ENCODE results near the gene PLCXD1. TPM values are rescaled to one million over a fixed set of nuclear protein-coding genes. Genes with fewer than 3 reads are reported as not detected.

Gene PLCXD1
- polyA plus RNA-seq, 3 donors: 15.8 to 22.4 (median 17.9) TPM

DNA sequence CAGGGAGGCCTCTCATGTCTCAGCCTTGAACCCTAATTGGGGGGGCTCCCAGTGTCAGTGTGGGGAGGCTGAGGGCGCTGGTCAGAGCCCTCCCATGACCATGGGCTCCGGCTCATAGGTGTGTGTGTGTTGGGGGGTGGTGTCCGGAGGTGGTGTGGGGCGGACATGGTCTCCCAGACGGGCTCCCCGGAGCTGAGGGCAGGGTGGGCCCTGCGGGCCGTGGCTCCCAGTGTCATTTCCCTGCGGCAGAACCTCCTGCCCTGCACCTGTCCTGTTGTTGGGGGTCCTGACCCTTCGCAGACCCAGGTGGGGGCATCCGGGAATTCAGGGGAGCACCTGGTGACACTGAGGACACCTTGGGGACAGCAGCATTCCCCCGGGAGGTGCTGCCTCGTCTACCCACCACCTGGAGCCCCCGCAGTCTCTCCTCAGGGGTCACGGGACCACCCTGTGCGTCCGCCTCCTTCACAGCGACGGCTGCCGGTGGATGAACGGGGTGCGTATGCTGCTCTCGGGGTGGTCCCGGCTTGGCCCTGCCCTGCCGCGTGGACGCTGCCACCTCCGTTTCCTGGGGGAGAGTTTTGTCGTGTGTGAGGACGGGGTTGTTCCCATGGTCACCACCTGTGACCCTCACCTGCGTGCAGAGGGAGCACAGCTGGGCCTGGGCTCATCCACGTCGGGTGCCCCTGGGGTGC lies 51.9 kb downstream of the PLCXD1 start:
- DNase-seq (ENCODE audit: low read depth in 3 of 3, low spot score in 2 of 3): no peak

- no peak for DNase-seq (ENCODE audit: low read depth in 3 of 3, low spot score in 2 of 3)
These were observed 52.6 kb downstream of the PLCXD1 start for GRCh38 chrX:333611-334311.

DNA sequence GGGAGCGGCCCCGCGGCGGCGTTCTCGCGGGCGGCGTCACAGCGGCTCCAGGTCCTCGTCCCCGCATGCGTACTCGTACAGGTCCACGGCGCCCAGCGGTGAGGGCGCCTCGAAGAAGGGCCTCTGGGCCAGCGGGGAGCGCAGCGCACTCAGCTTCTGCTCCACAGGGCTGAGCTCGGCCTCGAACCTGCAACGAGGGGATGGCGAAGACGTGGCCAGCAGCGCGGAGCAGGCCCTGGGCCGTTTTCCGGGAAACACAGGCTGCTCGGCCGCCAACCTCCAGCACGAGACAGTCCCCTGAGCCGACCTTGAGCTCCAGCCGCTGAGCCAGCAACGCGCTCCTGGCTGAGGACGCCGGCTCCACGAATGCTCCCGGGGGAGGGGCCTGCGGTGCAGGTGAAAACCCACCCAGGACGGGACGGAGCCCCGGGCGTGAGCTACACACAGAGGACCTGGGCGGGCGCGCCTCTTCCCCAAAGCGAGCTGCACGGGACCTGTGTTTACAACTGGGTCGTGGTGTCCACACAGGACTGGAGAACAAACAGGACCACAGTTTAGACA lies 53.2 kb downstream of the PLCXD1 start:
- DNase-seq (ENCODE audit: low read depth in 3 of 3, low spot score in 2 of 3): no peak

- DNase-seq (ENCODE audit: low read depth in 3 of 3, low spot score in 2 of 3): no peak
These were observed 54.0 kb downstream of the PLCXD1 start for GRCh38 chrX:334971-335757.

- DNase-seq (ENCODE audit: low read depth in 3 of 3, low spot score in 2 of 3): no peak
These were observed 54.6 kb downstream of the PLCXD1 start for GRCh38 chrX:335758-336155.

- no peak for DNase-seq (ENCODE audit: low read depth in 3 of 3, low spot score in 2 of 3)
These were observed 55.0 kb downstream of the PLCXD1 start for GRCh38 chrX:336227-336626.

DNA sequence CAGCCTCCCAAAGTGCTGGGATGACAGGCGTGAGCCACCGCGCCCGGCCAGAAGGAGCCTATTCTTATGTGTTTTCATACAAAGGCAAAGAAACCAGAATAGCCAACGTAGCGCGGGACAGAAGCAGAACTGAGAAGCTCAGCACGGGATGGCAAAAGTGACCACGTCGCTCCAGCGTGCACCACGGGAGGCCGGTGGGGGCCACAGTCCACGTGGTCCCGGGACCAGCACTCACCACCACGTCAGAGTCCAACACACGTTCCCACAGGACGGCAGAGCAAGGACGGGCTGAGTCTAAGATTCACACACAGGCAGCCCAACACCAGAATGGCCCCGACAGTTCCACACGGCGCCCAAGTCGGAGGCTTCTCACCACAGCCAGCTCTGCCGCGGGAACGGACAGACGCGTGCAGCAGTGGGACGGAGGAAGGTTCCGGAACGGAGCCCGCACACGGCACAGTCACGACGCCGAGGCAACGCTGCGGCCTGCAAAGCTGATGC lies 56.2 kb downstream of the PLCXD1 start:
- DNase-seq (ENCODE audit: low read depth in 3 of 3, low spot score in 2 of 3): no peak

GRCh38 chrX:338281-338835 lies 57.2 kb downstream of the PLCXD1 start:
- no peak for DNase-seq (ENCODE audit: low read depth in 3 of 3, low spot score in 2 of 3)

- no peak for DNase-seq (ENCODE audit: low read depth in 3 of 3, low spot score in 2 of 3)
These were observed 57.7 kb downstream of the PLCXD1 start for GRCh38 chrX:338836-339400.

GRCh38 chrX:340121-340520 lies 58.9 kb downstream of the PLCXD1 start:
- DNase-seq (ENCODE audit: low read depth in 3 of 3, low spot score in 2 of 3): no peak

- no peak for DNase-seq (ENCODE audit: low read depth in 3 of 3, low spot score in 2 of 3)
These were observed 59.7 kb downstream of the PLCXD1 start for GRCh38 chrX:340641-341423.

DNA sequence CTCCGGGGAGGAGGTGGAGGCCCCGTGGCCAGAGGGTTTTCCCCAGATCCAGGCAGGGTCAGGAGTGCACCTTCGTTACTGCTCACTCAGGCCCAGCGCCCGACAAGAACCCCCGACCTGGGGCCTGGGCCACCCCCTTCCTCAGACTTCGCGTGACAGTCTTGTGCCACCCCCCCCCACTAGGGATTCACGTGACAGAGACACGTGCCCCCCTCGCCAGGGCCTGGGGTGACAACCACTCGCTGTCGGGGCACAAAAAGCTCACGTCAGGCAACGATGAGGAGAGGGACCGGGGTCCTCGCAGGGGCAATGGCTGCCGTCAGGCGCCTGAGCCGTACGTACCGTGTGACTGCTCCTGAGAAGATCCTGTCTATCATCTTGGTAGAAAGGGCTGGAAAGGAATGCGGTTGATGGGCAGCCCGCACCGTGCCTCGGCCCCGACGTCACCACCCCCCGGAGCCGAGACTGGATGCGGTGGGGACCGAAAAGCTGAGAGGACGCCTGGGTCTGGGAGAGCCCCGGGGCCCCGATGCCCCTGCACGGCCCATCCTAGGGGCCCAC lies 60.4 kb downstream of the PLCXD1 start:
- DNase-seq (ENCODE audit: low read depth in 3 of 3, low spot score in 2 of 3): no peak

DNA sequence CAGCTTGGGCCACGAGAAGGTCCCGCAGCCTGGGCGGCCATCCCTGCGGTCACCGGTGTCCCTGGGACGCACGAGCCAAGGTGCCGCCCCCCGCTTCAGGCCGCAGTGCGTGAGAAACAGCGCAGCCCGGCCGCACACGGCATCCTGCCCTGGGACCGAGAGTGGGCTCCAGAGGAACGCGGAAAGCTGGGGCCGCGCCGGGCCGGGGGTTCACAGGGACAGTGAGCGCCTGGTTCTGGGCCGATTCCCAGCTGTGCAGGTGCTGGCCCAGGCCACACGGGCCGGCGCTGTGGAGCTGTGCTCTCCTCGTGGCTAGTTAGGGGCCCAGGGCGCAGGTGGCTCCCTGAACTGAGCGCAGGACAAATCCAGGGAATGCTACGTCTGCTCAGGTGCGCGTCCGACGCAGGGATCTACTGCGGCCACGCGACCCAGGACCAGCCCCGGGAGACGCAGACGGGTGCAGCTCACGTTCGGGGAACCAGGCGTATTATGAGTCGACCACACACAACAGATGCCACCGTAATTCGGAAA lies 63.3 kb downstream of the PLCXD1 start:
- DNase-seq (ENCODE audit: low read depth in 3 of 3, low spot score in 2 of 3): no peak

- DNase-seq (ENCODE audit: low read depth in 3 of 3, low spot score in 2 of 3): no peak
These were observed 64.1 kb downstream of the PLCXD1 start for GRCh38 chrX:345020-345925.

GRCh38 chrX:346034-346813 lies 65.0 kb downstream of the PLCXD1 start:
- DNase-seq (ENCODE audit: low read depth in 3 of 3, low spot score in 2 of 3): no peak

- no peak for DNase-seq (ENCODE audit: low read depth in 3 of 3, low spot score in 2 of 3)
These were observed 66.4 kb downstream of the PLCXD1 start for GRCh38 chrX:347351-348117.
